Ishikawa (cell line): ENCODE measurements around the gene NONO.

Experiments
- CEBPB ChIP-seq: IDR thresholded peaks from 2 replicates; pipeline ENCODE4 v1.6.1; 2012
- CREB1 ChIP-seq: IDR thresholded peaks from 2 replicates; pipeline ENCODE4 v1.6.1; 2012; ENCODE audit warnings: low read depth
- EGR1 ChIP-seq: IDR thresholded peaks from 2 replicates; pipeline ENCODE4 v1.6.1; 2012
- EP300 ChIP-seq: IDR thresholded peaks from 2 replicates; pipeline ENCODE4 v1.6.1; 2012; ENCODE audit warnings: borderline replicate concordance
- MAX ChIP-seq: IDR thresholded peaks from 2 replicates; pipeline ENCODE4 v1.6.1; 2012
- RAD21 ChIP-seq: IDR thresholded peaks from 2 replicates; pipeline ENCODE4 v1.6.1; 2012; ENCODE audit warnings: low read depth
- REST ChIP-seq: IDR thresholded peaks from 2 replicates; pipeline ENCODE4 v1.6.1; 2012; ENCODE audit warnings: low read depth, mild to moderate bottlenecking
- TAF1 ChIP-seq: IDR thresholded peaks from 2 replicates; pipeline ENCODE4 v1.6.1; 2012; ENCODE audit warnings: low read depth, mild to moderate bottlenecking
- YY1 ChIP-seq: IDR thresholded peaks from 2 replicates; pipeline ENCODE4 v1.6.1; 2012; ENCODE audit warnings: low read depth

- no peak for TF ChIP-seq EGR1
- TF ChIP-seq EP300 = no peak
- TF ChIP-seq CREB1 = no peak
- TF ChIP-seq REST = no peak
- no peak for TF ChIP-seq YY1
- TF ChIP-seq CEBPB = no peak
- TF ChIP-seq MAX = no peak
- no peak for TF ChIP-seq RAD21
- TF ChIP-seq TAF1 = no peak
These were observed 43.0 kb downstream of the NONO start for GRCh38 chrX:71326394-71326793.
